Measurements from ENCODE around the gene PAX6.

The PAX6 gene

GRCh38 chr11:31808721-31809540, 2.2 kb downstream of the PAX6 start:
- Histone ChIP-seq H3K4me3 (ENCODE audit: low read depth in 1 of 2, low read length in 2 of 2) (peak overlapping the region in 1 of 2 donors; percentile 57), H3K36me3 (ENCODE audit: control insufficient read depth in 1 of 2, insufficient read depth in 2 of 2, low read length in 2 of 2) (no peaks in the 10 kb centered on the region), H3K27me3 (ENCODE audit: control insufficient read depth in 1 of 2, insufficient read depth in 2 of 2, low read length in 2 of 2) (peaks cover 91 to 92% of the 10 kb centered on the region in 2 donors), H3K4me1 (ENCODE audit: control insufficient read depth in 1 of 2, insufficient read depth in 2 of 2, low read length in 2 of 2) (peaks cover 37 to 47% of the 10 kb centered on the region in 2 donors), H3K9ac (ENCODE audit: low read depth in 1 of 2, low read length in 2 of 2) (no peak overlapping the region), H3K27ac (ENCODE audit: low read depth, low read length) (no peak overlapping the region), H3K9me3 (ENCODE audit: control insufficient read depth in 1 of 2, low read length in 2 of 2) (no peaks in the 10 kb centered on the region)

GRCh38 chr11:31807799-31808667, 3.1 kb downstream of the PAX6 start:
- Histone ChIP-seq H3K4me3 (ENCODE audit: low read depth in 1 of 2, low read length in 2 of 2) (no peak overlapping the region), H3K27me3 (ENCODE audit: control insufficient read depth in 1 of 2, insufficient read depth in 2 of 2, low read length in 2 of 2) (peaks cover 92 to 93% of the 10 kb centered on the region in 2 donors), H3K9ac (ENCODE audit: low read depth in 1 of 2, low read length in 2 of 2) (no peak overlapping the region), H3K27ac (ENCODE audit: low read depth, low read length) (no peak overlapping the region), H3K9me3 (ENCODE audit: control insufficient read depth in 1 of 2, low read length in 2 of 2) (no peaks in the 10 kb centered on the region), H3K4me1 (ENCODE audit: control insufficient read depth in 1 of 2, insufficient read depth in 2 of 2, low read length in 2 of 2) (peaks cover 35 to 42% of the 10 kb centered on the region in 2 donors), H3K36me3 (ENCODE audit: control insufficient read depth in 1 of 2, insufficient read depth in 2 of 2, low read length in 2 of 2) (no peaks in the 10 kb centered on the region)

- no peak overlapping the region for H3K27ac ChIP-seq (ENCODE audit: low read depth, low read length)
- no peaks in the 10 kb centered on the region for H3K9me3 ChIP-seq (ENCODE audit: control insufficient read depth in 1 of 2, low read length in 2 of 2)
- H3K4me1 ChIP-seq (ENCODE audit: control insufficient read depth in 1 of 2, insufficient read depth in 2 of 2, low read length in 2 of 2) = peaks cover 27 to 33% of the 10 kb centered on the region in 2 donors
- H3K4me3 ChIP-seq (ENCODE audit: low read depth in 1 of 2, low read length in 2 of 2) = no peak overlapping the region
- peaks cover 91% of the 10 kb centered on the region in 2 donors for H3K27me3 ChIP-seq (ENCODE audit: control insufficient read depth in 1 of 2, insufficient read depth in 2 of 2, low read length in 2 of 2)
- H3K36me3 ChIP-seq (ENCODE audit: control insufficient read depth in 1 of 2, insufficient read depth in 2 of 2, low read length in 2 of 2) = no peaks in the 10 kb centered on the region
- no peak overlapping the region for H3K9ac ChIP-seq (ENCODE audit: low read depth in 1 of 2, low read length in 2 of 2)
These were observed 4.0 kb downstream of the PAX6 start for GRCh38 chr11:31806928-31807798.

GRCh38 chr11:31806186-31806927, 4.8 kb downstream of the PAX6 start:
- no peak overlapping the region for H3K9ac ChIP-seq (ENCODE audit: low read depth in 1 of 2, low read length in 2 of 2)

GRCh38 chr11:31805629-31806185, 5.4 kb downstream of the PAX6 start:
- Histone ChIP-seq H3K9ac (ENCODE audit: low read depth in 1 of 2, low read length in 2 of 2) (no peak overlapping the region), H3K4me3 (ENCODE audit: low read depth in 1 of 2, low read length in 2 of 2) (no peak overlapping the region)

More at GRCh38 chr11:31806186-31806927, 4.8 kb downstream of the PAX6 start:
- Histone ChIP-seq H3K9me3 (ENCODE audit: control insufficient read depth in 1 of 2, low read length in 2 of 2) (no peaks in the 10 kb centered on the region), H3K4me3 (ENCODE audit: low read depth in 1 of 2, low read length in 2 of 2) (no peak overlapping the region), H3K4me1 (ENCODE audit: control insufficient read depth in 1 of 2, insufficient read depth in 2 of 2, low read length in 2 of 2) (peaks cover 21 to 27% of the 10 kb centered on the region in 2 donors), H3K27me3 (ENCODE audit: control insufficient read depth in 1 of 2, insufficient read depth in 2 of 2, low read length in 2 of 2) (peaks cover 94% of the 10 kb centered on the region in 2 donors), H3K27ac (ENCODE audit: low read depth, low read length) (no peak overlapping the region), H3K36me3 (ENCODE audit: control insufficient read depth in 1 of 2, insufficient read depth in 2 of 2, low read length in 2 of 2) (no peaks in the 10 kb centered on the region)

GRCh38 chr11:31805037-31805628, 6.0 kb downstream of the PAX6 start:
- Histone ChIP-seq H3K4me3 (ENCODE audit: low read depth in 1 of 2, low read length in 2 of 2) (peak overlapping the region in 1 of 2 donors; percentile 21), H3K9me3 (ENCODE audit: control insufficient read depth in 1 of 2, low read length in 2 of 2) (no peaks in the 10 kb centered on the region)

More at GRCh38 chr11:31805629-31806185, 5.4 kb downstream of the PAX6 start:
- Histone ChIP-seq H3K9me3 (ENCODE audit: control insufficient read depth in 1 of 2, low read length in 2 of 2) (no peaks in the 10 kb centered on the region), H3K36me3 (ENCODE audit: control insufficient read depth in 1 of 2, insufficient read depth in 2 of 2, low read length in 2 of 2) (no peaks in the 10 kb centered on the region), H3K4me1 (ENCODE audit: control insufficient read depth in 1 of 2, insufficient read depth in 2 of 2, low read length in 2 of 2) (peaks cover 15 to 21% of the 10 kb centered on the region in 2 donors), H3K27ac (ENCODE audit: low read depth, low read length) (no peak overlapping the region), H3K27me3 (ENCODE audit: control insufficient read depth in 1 of 2, insufficient read depth in 2 of 2, low read length in 2 of 2) (peaks cover 94 to 96% of the 10 kb centered on the region in 2 donors)

GRCh38 chr11:31804312-31805036, 6.6 kb downstream of the PAX6 start:
- no peak overlapping the region for H3K9ac ChIP-seq (ENCODE audit: low read depth in 1 of 2, low read length in 2 of 2)
- peaks cover 11 to 12% of the 10 kb centered on the region in 2 donors for H3K4me1 ChIP-seq (ENCODE audit: control insufficient read depth in 1 of 2, insufficient read depth in 2 of 2, low read length in 2 of 2)
- H3K36me3 ChIP-seq (ENCODE audit: control insufficient read depth in 1 of 2, insufficient read depth in 2 of 2, low read length in 2 of 2) = no peaks in the 10 kb centered on the region
- no peaks in the 10 kb centered on the region for H3K9me3 ChIP-seq (ENCODE audit: control insufficient read depth in 1 of 2, low read length in 2 of 2)
- no peak overlapping the region for H3K27ac ChIP-seq (ENCODE audit: low read depth, low read length)
- H3K4me3 ChIP-seq (ENCODE audit: low read depth in 1 of 2, low read length in 2 of 2) = peak overlapping the region; percentile 2 to 21
- peaks cover 94 to 99% of the 10 kb centered on the region in 2 donors for H3K27me3 ChIP-seq (ENCODE audit: control insufficient read depth in 1 of 2, insufficient read depth in 2 of 2, low read length in 2 of 2)

More at GRCh38 chr11:31805037-31805628, 6.0 kb downstream of the PAX6 start:
- no peak overlapping the region for H3K27ac ChIP-seq (ENCODE audit: low read depth, low read length)
- H3K36me3 ChIP-seq (ENCODE audit: control insufficient read depth in 1 of 2, insufficient read depth in 2 of 2, low read length in 2 of 2) = no peaks in the 10 kb centered on the region
- peaks cover 95 to 98% of the 10 kb centered on the region in 2 donors for H3K27me3 ChIP-seq (ENCODE audit: control insufficient read depth in 1 of 2, insufficient read depth in 2 of 2, low read length in 2 of 2)
- no peak overlapping the region for H3K9ac ChIP-seq (ENCODE audit: low read depth in 1 of 2, low read length in 2 of 2)
- H3K4me1 ChIP-seq (ENCODE audit: control insufficient read depth in 1 of 2, insufficient read depth in 2 of 2, low read length in 2 of 2) = peaks cover 12 to 18% of the 10 kb centered on the region in 2 donors

- peaks cover 92 to 99% of the 10 kb centered on the region in 2 donors for H3K27me3 ChIP-seq (ENCODE audit: control insufficient read depth in 1 of 2, insufficient read depth in 2 of 2, low read length in 2 of 2)
- H3K4me1 ChIP-seq (ENCODE audit: control insufficient read depth in 1 of 2, insufficient read depth in 2 of 2, low read length in 2 of 2) = peaks cover 8 to 12% of the 10 kb centered on the region in 2 donors
- no peaks in the 10 kb centered on the region for H3K36me3 ChIP-seq (ENCODE audit: control insufficient read depth in 1 of 2, insufficient read depth in 2 of 2, low read length in 2 of 2)
- H3K9me3 ChIP-seq (ENCODE audit: control insufficient read depth in 1 of 2, low read length in 2 of 2) = no peaks in the 10 kb centered on the region
- peak overlapping the region in 1 of 2 donors; percentile 6 for H3K4me3 ChIP-seq (ENCODE audit: low read depth in 1 of 2, low read length in 2 of 2)
- H3K27ac ChIP-seq (ENCODE audit: low read depth, low read length) = no peak overlapping the region
- no peak overlapping the region for H3K9ac ChIP-seq (ENCODE audit: low read depth in 1 of 2, low read length in 2 of 2)
These were observed 7.3 kb downstream of the PAX6 start for GRCh38 chr11:31803813-31804311.

Data from duodenal mucosa (tissue), 2 donors.